OCI-LY3 (cell line): Measurements from ENCODE around the gene NCKAP1.
"Not testable (repeated sequence)": the region's sequence is repeated elsewhere in the genome, so short reads cannot be mapped to it uniquely, and the experiment has no call there.

Experiments
- H2AFZ ChIP-seq: fragments of 200-600, 300-600 bp; shearing (Covaris generic); 2 replicates; pipeline ENCODE4 v1.6.0; 2014; ENCODE audit warnings: antibody characterized with exemption, low read depth, low read length
- H3K27ac ChIP-seq: fragments of 200-600, 300-600 bp; sonication (generic); 2 replicates; pipeline ENCODE4 v1.5.1; 2014; ENCODE audit warnings: mild to moderate bottlenecking, low read length, moderate library complexity, mixed read lengths
- H3K27me3 ChIP-seq: fragments of 200-600, 300-600 bp; sonication (generic); 2 replicates; pipeline ENCODE4 v1.6.1; 2014; ENCODE audit warnings: low read depth, low read length, mixed read lengths
- H3K36me3 ChIP-seq: fragments of 200-600, 300-600 bp; sonication (generic); replicated peaks from 2 replicates; pipeline ENCODE3; 2014; ENCODE audit warnings: low read depth, low read length, mixed read lengths
- H3K4me1 ChIP-seq: fragments of 300-600, 200-600 bp; sonication (generic); 2 replicates; pipeline ENCODE4 v1.6.1; 2014; ENCODE audit warnings: low read length, mixed read lengths
- H3K4me2 ChIP-seq: fragments of 200-600, 300-600 bp; sonication (generic); 2 replicates; pipeline ENCODE4 v1.6.1; 2014; ENCODE audit warnings: low read length, mixed read lengths
- H3K4me3 ChIP-seq: fragments of 300-600, 200-600 bp; sonication (generic); 2 replicates; pipeline ENCODE4 v1.5.1; 2014; ENCODE audit warnings: antibody characterized with exemption, mild to moderate bottlenecking, low read length, moderate library complexity
- H3K79me2 ChIP-seq: fragments of 300-600, 200-600 bp; shearing (Covaris generic); 2 replicates; pipeline ENCODE4 v1.6.1; 2014; ENCODE audit warnings: mild to moderate bottlenecking, low read length, mixed read lengths
- H3K9ac ChIP-seq: fragments of 300-600, 200-600 bp; shearing (Covaris generic); 2 replicates; pipeline ENCODE4 v1.6.0; 2014; ENCODE audit warnings: mild to moderate bottlenecking, low read length, moderate library complexity
- H3K9me3 ChIP-seq: fragments of 200-600, 300-600 bp; shearing (Covaris generic); 2 replicates; pipeline ENCODE4 v1.6.1; 2014; ENCODE audit warnings: low read length, mixed read lengths; ENCODE audit not compliant: insufficient read depth
- H4K20me1 ChIP-seq: fragments of 200-600, 300-600 bp; sonication (generic); 2 replicates; pipeline ENCODE4 v1.6.1; 2016; ENCODE audit warnings: low read length, mixed read lengths; ENCODE audit not compliant: insufficient read depth
- EZH2phosphoT487 ChIP-seq: fragments of 200-600 bp; shearing (Covaris generic); IDR thresholded peaks from 2 replicates; pipeline ENCODE4 v1.6.1; 2018; ENCODE audit warnings: antibody characterized with exemption, mixed run types, low read depth
- TF ChIP-seq, protein P1 (sequence below): fragments of 200-600, 300-600 bp; sonication (generic); IDR thresholded peaks from 2 replicates; pipeline ENCODE4 v1.5.1; 2014; ENCODE audit warnings: antibody characterized with exemption, low read length, low read depth

Gene NCKAP1

DNA sequence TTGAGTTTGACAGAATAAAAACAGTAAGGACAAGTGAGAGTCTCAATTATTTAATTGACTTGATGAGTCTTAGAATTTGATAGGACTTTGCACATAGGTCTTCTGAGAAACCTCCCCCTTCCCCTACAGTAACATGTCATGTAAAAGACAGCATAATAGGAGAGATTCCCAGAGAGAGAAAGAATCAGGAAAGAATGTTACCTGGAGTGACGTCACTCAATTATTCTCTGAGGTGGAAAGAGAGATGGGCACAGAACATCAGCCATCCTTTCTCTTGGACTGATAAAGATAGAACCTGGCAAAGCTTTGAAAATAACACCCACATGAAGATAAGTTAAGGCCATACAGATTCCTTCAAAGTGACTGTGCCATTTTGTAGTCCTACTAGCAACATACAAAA, 152.5 kb downstream of the NCKAP1 start:
- H2AFZ ChIP-seq = no peak overlapping the region
- no peaks in the 10 kb centered on the region for H3K9me3 ChIP-seq
- H3K79me2 ChIP-seq = no peaks in the 10 kb centered on the region
- no peak overlapping the region for H3K27ac ChIP-seq
- H3K9ac ChIP-seq = no peak overlapping the region
- no peaks in the 10 kb centered on the region for H3K36me3 ChIP-seq
- no peaks in the 10 kb centered on the region for H3K4me1 ChIP-seq
- H3K27me3 ChIP-seq = no peaks in the 10 kb centered on the region
- H3K4me3 ChIP-seq = no peak overlapping the region
- H4K20me1 ChIP-seq = no peaks in the 10 kb centered on the region
- no peak overlapping the region for H3K4me2 ChIP-seq
- TF ChIP-seq, protein P1, sequence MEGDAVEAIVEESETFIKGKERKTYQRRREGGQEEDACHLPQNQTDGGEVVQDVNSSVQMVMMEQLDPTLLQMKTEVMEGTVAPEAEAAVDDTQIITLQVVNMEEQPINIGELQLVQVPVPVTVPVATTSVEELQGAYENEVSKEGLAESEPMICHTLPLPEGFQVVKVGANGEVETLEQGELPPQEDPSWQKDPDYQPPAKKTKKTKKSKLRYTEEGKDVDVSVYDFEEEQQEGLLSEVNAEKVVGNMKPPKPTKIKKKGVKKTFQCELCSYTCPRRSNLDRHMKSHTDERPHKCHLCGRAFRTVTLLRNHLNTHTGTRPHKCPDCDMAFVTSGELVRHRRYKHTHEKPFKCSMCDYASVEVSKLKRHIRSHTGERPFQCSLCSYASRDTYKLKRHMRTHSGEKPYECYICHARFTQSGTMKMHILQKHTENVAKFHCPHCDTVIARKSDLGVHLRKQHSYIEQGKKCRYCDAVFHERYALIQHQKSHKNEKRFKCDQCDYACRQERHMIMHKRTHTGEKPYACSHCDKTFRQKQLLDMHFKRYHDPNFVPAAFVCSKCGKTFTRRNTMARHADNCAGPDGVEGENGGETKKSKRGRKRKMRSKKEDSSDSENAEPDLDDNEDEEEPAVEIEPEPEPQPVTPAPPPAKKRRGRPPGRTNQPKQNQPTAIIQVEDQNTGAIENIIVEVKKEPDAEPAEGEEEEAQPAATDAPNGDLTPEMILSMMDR = no peak
- no peak for TF ChIP-seq EZH2phosphoT487

DNA sequence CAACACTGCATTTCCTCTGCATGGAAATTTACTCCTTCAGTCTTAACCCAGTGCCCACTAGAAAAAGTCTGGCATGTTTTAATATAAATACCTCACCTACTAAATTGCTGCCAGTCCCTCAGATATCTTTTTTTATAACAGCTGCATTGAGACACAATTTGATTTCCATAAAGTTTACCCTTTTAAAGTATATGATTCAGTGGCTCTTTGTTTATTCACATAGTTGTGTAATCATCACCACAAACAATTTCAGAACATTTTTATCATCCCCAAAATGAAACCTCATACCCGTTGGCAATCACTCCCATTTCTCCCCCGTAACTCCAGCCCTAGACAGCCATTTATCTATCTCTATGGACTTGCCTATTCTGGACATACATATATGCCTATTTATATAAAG, 154.8 kb downstream of the NCKAP1 start:
- no peak for TF ChIP-seq EZH2phosphoT487
- TF ChIP-seq, protein P1 = no peak
- Histone ChIP-seq H2AFZ (no peak overlapping the region), H3K9me3 (no peaks in the 10 kb centered on the region), H3K9ac (no peak overlapping the region), H3K27ac (no peak overlapping the region), H3K79me2 (no peaks in the 10 kb centered on the region), H3K27me3 (no peaks in the 10 kb centered on the region), H3K36me3 (no peaks in the 10 kb centered on the region), H4K20me1 (no peaks in the 10 kb centered on the region), H3K4me2 (no peak overlapping the region), H3K4me3 (no peak overlapping the region), H3K4me1 (no peaks in the 10 kb centered on the region)

DNA sequence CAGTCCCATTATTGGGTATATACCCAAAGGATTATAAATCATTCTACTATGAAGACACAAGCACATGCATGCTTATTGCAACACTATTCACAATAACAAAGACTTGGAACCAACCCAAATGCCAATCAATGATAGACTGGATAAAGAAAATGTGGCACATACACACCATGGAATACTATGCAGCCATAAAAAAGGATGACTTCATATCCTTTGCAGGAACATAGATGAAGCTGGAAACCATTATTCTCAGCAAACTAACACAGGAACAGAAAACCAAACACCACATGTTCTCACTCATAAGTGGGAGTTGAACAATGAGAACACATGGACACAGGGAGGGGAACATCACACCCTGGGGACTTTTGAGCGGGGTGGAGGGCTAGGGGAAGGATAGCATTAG, 158.2 kb downstream of the NCKAP1 start:
- not testable (repeated sequence) for H3K27me3 ChIP-seq, H3K4me3 ChIP-seq, H3K4me2 ChIP-seq, H2AFZ ChIP-seq, H4K20me1 ChIP-seq, H3K9me3 ChIP-seq, H3K9ac ChIP-seq, H3K79me2 ChIP-seq, H3K36me3 ChIP-seq, H3K4me1 ChIP-seq, H3K27ac ChIP-seq

DNA sequence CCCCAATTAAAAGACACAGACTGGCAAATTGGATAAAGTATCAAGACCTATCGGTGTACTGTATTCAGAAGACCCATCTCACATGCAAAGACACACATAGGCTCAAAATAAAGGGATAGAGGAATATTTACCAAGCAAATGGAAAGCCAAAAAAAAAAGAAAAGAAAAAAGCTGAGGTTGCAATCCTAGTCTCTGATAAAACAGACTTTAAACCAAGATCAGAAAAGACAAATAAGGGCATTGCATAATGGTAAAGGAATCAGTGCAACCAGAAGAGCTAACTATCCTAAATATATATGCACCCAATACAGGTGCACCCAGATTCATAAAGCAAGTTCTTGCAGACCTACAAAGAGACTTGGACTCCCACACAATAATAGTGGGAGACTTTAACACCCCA, 161.6 kb downstream of the NCKAP1 start:
- H3K27me3 ChIP-seq, H3K36me3 ChIP-seq, H4K20me1 ChIP-seq: not testable (repeated sequence)

DNA sequence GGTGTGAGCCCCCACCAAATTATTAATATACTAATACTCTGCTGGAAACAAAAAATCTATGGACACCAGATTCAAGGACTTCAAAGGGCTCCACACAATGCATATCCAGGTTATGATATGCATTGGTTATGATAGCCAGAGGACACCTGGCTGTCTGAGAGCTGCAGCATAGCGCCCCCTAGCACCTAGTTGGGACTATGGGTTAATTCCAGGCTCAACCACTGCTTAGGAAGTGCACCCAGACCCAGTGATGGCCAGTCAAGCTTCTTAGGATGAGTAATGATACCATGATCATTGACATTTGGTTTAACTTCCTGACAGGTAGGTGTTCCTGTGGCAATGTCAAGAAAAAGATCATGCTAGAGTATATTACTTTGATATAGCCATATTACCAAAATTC, 168.0 kb downstream of the NCKAP1 start:
- Histone ChIP-seq H3K27ac (no peak overlapping the region), H4K20me1 (no peaks in the 10 kb centered on the region), H3K4me3 (no peak overlapping the region), H3K9me3 (no peaks in the 10 kb centered on the region), H3K4me2 (no peak overlapping the region), H2AFZ (no peak overlapping the region), H3K79me2 (no peaks in the 10 kb centered on the region), H3K36me3 (no peaks in the 10 kb centered on the region), H3K9ac (no peak overlapping the region), H3K4me1 (no peaks in the 10 kb centered on the region), H3K27me3 (no peaks in the 10 kb centered on the region)
- TF ChIP-seq, protein P1 = peak; percentile 47
- no peak for TF ChIP-seq EZH2phosphoT487

More for the DNA sequence above, 161.6 kb downstream of the NCKAP1 start:
- H3K9ac ChIP-seq, H3K79me2 ChIP-seq, H3K27ac ChIP-seq, H3K9me3 ChIP-seq, H3K4me1 ChIP-seq, H2AFZ ChIP-seq, H3K4me3 ChIP-seq, H3K4me2 ChIP-seq: not testable (repeated sequence)
